Motor neuron (in vitro differentiated cells): Measurements from ENCODE around the gene IGBP1. TPM values are rescaled to one million over a fixed set of nuclear protein-coding genes. Genes with fewer than 3 reads are reported as not detected.
"Not testable (repeated sequence)": the region's sequence is repeated elsewhere in the genome, so short reads cannot be mapped to it uniquely, and the experiment has no call there.

Source experiments
- ATAC-seq, 8 experiments: fragments of 200-7000 bp; cut with Tn5 transposase; replicated peaks in 6 of 8; 2 replicates each; pipeline ENCODE4 v1.8.0; 2021; ENCODE audit warnings: mild to moderate bottlenecking in 8 of 8, moderate library complexity in 8 of 8
- H3K27ac ChIP-seq, 2 donors: fragments of 250-450 bp; sonication (Bioruptor Pico); 2 replicates each; pipeline ENCODE4 v1.9.0; 2021; ENCODE audit warnings: antibody characterized with exemption in 2 of 2, mild to moderate bottlenecking in 2 of 2, moderate library complexity in 1 of 2
- H3K4me1 ChIP-seq, 2 donors: fragments of 250-450 bp; sonication (Bioruptor Pico); replicated peaks in 1 of 2; 2 replicates each; pipeline ENCODE4 v1.6.1; 2021; ENCODE audit warnings: antibody characterized with exemption in 2 of 2, mild to moderate bottlenecking in 2 of 2, moderate library complexity in 1 of 2
- H3K4me3 ChIP-seq, 5 donors: fragments of 250-450 bp; sonication (Bioruptor Pico); 2 replicates each; pipeline ENCODE4 v1.9.0; 2021; ENCODE audit warnings: antibody characterized with exemption in 5 of 5, mild to moderate bottlenecking in 5 of 5, moderate library complexity in 4 of 5
- WGBS, 10 experiments: fragments of 450-650 bp; shearing (Covaris generic); methylation state at CpG; one replicate each; pipeline ENCODE4 v1.0.0; 2022; 5-methylcytosine and 5-hydroxymethylcytosine counted together
- in situ Hi-C, 9 experiments: fragments of 400-800 bp; cut with MboI; loops; one replicate each; pipeline ENCODE4 v1.15.0; 2021; ENCODE audit warnings: low sequenced_read_pairs in 9 of 9, low pct_unique_long_range_greater_than_20kb in 2 of 9; ENCODE audit not compliant: unreplicated experiment in 9 of 9
- total RNA-seq, 8 experiments: library from RNA; unstranded; fragments of 300-600 nt; gene quantifications; 2 replicates each; pipeline versions ENCODE4 v1.2.3 to v1.2.4, GENCODE V29; 2022

IGBP1 gene
- total RNA-seq, 8 experiments from 2014 or later, result 41.1 to 94.4 (median 57.1) TPM

- ATAC-seq, result peak in 6 of 8 experiments; percentile 12 to 64 (median 44)
- 25 to 100% (median 50%) methylated on average over 1 to 3 of the region's 3 CpGs; no CpG with 5 or more reads in 6 of the 10 experiments for WGBS, 10 experiments
- H3K4me3 ChIP-seq, result no peak overlapping the region
- in situ Hi-C loops, result no loop called here
- peaks cover 35% of the 10 kb centered on the region in 2 donors for H3K4me1 ChIP-seq
- H3K27ac ChIP-seq, result peak overlapping the region; percentile 58 to 62
Observed at GRCh38 chrX:70172221-70172620, 39.0 kb downstream of the IGBP1 start.

- ATAC-seq, result no peak
Observed at GRCh38 chrX:70172964-70173363, 39.7 kb downstream of the IGBP1 start.

GRCh38 chrX:70174754-70175153, 41.5 kb downstream of the IGBP1 start:
- peak in 1 of 8 experiments; percentile 40 for ATAC-seq
- WGBS, 10 experiments, result 58 to 100% (median 67%) methylated on average over 1 to 2 of the region's 4 CpGs; no CpG with 5 or more reads in 7 of the 10 experiments
- in situ Hi-C loops, result no loop called here
- Histone ChIP-seq H3K4me3 (no peak overlapping the region), H3K27ac (no peak overlapping the region), H3K4me1 (peaks cover 20 to 21% of the 10 kb centered on the region in 2 donors)

More at GRCh38 chrX:70172964-70173363, 39.7 kb downstream of the IGBP1 start:
- Histone ChIP-seq H3K4me3 (no peak overlapping the region), H3K27ac (peak overlapping the region; percentile 58 to 62), H3K4me1 (peaks cover 29% of the 10 kb centered on the region in 2 donors)
- in situ Hi-C loops, result no loop called here
- 29 to 60% methylated on average over 1 to 3 of the region's 4 CpGs; no CpG with 5 or more reads in 8 of the 10 experiments for WGBS, 10 experiments

- peaks cover 20 to 21% of the 10 kb centered on the region in 2 donors for H3K4me1 ChIP-seq
- no peak overlapping the region for H3K27ac ChIP-seq
- in situ Hi-C loops, result no loop called here
- no peak overlapping the region for H3K4me3 ChIP-seq
- WGBS, 10 experiments, result 69 to 100% methylated on average over 1 to 3 of the region's 7 CpGs; no CpG with 5 or more reads in 8 of the 10 experiments
- no peak for ATAC-seq
Observed at GRCh38 chrX:70175338-70175737, 42.1 kb downstream of the IGBP1 start.

GRCh38 chrX:70176938-70177533, 43.8 kb downstream of the IGBP1 start, which contains the start of gene DGAT2L6:
Gene DGAT2L6, plus strand, starts transcription at chrX:70177483. Its CDS starts 100 bp downstream, at chrX:70177583.
- in situ Hi-C loops, result no loop called here
- H3K27ac ChIP-seq, result no peak within 1 kb of the TSS
- peaks cover 10 to 21% of the 10 kb centered on the region in 2 donors for H3K4me1 ChIP-seq
- no peak for ATAC-seq
- 67 to 100% (median 86%) methylated on average over 1 of the region's 7 CpGs; no CpG with 5 or more reads in 7 of the 10 experiments for WGBS, 10 experiments
- no peak within 1 kb of the TSS for H3K4me3 ChIP-seq

GRCh38 chrX:70183091-70183490, 49.8 kb downstream of the IGBP1 start:
- H3K27ac ChIP-seq, result no peak overlapping the region
- no peak for ATAC-seq
- 60 to 100% (median 76%) methylated on average over 1 to 4 of the region's 5 CpGs; no CpG with 5 or more reads in 3 of the 10 experiments for WGBS, 10 experiments
- in situ Hi-C loops, result no loop called here
- no peaks in the 10 kb centered on the region for H3K4me1 ChIP-seq
- no peak overlapping the region for H3K4me3 ChIP-seq

GRCh38 chrX:70190225-70190624, 57.0 kb downstream of the IGBP1 start:
- H3K27ac ChIP-seq, result no peak overlapping the region
- no peaks in the 10 kb centered on the region for H3K4me1 ChIP-seq
- no peak for ATAC-seq
- in situ Hi-C loops, result no loop called here
- H3K4me3 ChIP-seq, result no peak overlapping the region

- WGBS, 10 experiments, result 0 to 48% (median 33%) methylated on average over 1 to 12 of the region's 12 CpGs; no CpG with 5 or more reads in 3 of the 10 experiments
- ATAC-seq, result peak in 3 of 8 experiments; percentile 82 to 88 (median 83)
- no peak overlapping the region for H3K27ac ChIP-seq
- in situ Hi-C loops, result no loop called here
- no peak overlapping the region for H3K4me3 ChIP-seq
- H3K4me1 ChIP-seq, result no peaks in the 10 kb centered on the region
Observed at GRCh38 chrX:70196961-70197720, 63.9 kb downstream of the IGBP1 start.

- 20 to 85% (median 72%) methylated on average over 1 to 2 of the region's 5 CpGs; no CpG with 5 or more reads in 7 of the 10 experiments for WGBS, 10 experiments
- ATAC-seq, result no peak
- in situ Hi-C loops, result no loop called here
- Histone ChIP-seq H3K4me1 (no peaks in the 10 kb centered on the region), H3K27ac (no peak overlapping the region), H3K4me3 (no peak overlapping the region)
Observed at GRCh38 chrX:70201732-70202131, 68.5 kb downstream of the IGBP1 start.

- ATAC-seq, result peak in 1 of 8 experiments; percentile 40
- in situ Hi-C loops, result no loop called here
- Histone ChIP-seq H3K27ac (no peak overlapping the region), H3K4me1 (no peaks in the 10 kb centered on the region), H3K4me3 (no peak overlapping the region)
Observed at GRCh38 chrX:70208479-70208878, 75.2 kb downstream of the IGBP1 start.

- in situ Hi-C loops, H3K4me3 ChIP-seq, H3K27ac ChIP-seq, H3K4me1 ChIP-seq, ATAC-seq: not testable (repeated sequence)
- 0 to 50% (median 29%) methylated on average over 1 to 6 of the region's 6 CpGs; no CpG with 5 or more reads in 4 of the 10 experiments for WGBS, 10 experiments
Observed at GRCh38 chrX:70209570-70209969, 76.3 kb downstream of the IGBP1 start.
